Fibroblast of lung (primary cell): ENCODE data around the gene BPTF. TPM values are rescaled to one million over a fixed set of nuclear protein-coding genes. Genes with fewer than 3 reads are reported as not detected.
A peak's percentile ranks its signal among the peaks of the same experiment; 100 is the strongest.

ENCODE experiments used
- DNase-seq, 2 donors: peaks; one replicate each; pipeline versions ENCODE4 v3.0.0 to v3.0.0-alpha.2; 2010; ENCODE audit warnings: low read depth in 2 of 2
- H2AFZ ChIP-seq: 2 replicates; pipeline ENCODE4 v1.5.1; 2012; ENCODE audit warnings: low read length, control low read depth, inconsistent platforms
- H3K27ac ChIP-seq: 2 replicates; pipeline ENCODE4 v1.5.1; 2011; ENCODE audit warnings: low read length, control low read depth; ENCODE audit not compliant: insufficient read depth
- H3K27me3 ChIP-seq: 2 replicates; pipeline ENCODE4 v1.5.1; 2011; ENCODE audit warnings: mild to moderate bottlenecking, low read length; ENCODE audit not compliant: control insufficient read depth, insufficient read depth
- H3K36me3 ChIP-seq: 2 replicates; pipeline ENCODE4 v1.5.1; 2011; ENCODE audit warnings: low read length; ENCODE audit not compliant: control insufficient read depth, insufficient read depth
- H3K4me1 ChIP-seq: 2 replicates; pipeline ENCODE4 v1.5.1; 2011; ENCODE audit warnings: low read length; ENCODE audit not compliant: control insufficient read depth, insufficient read depth; ENCODE audit errors: extremely low read depth
- H3K4me2 ChIP-seq: 2 replicates; pipeline ENCODE4 v1.5.1; 2011; ENCODE audit warnings: low read length, control low read depth; ENCODE audit not compliant: insufficient read depth; ENCODE audit errors: extremely low read depth
- H3K4me3 ChIP-seq, 4 experiments: fragments of 200-600 bp in 1 of 4; sonication (generic) in 1 of 4; replicated peaks in 1 of 4; 2 replicates each; pipeline ENCODE4 v1.5.1; 2011 to 2016; ENCODE audit warnings: low read length in 4 of 4, low read depth in 3 of 4, mild to moderate bottlenecking in 3 of 4, control low read depth in 2 of 4, inconsistent platforms in 1 of 4, mixed read lengths in 1 of 4; ENCODE audit not compliant: insufficient read depth in 1 of 4; ENCODE audit errors: control extremely low read depth in 1 of 4
- H3K79me2 ChIP-seq: 2 replicates; pipeline ENCODE4 v1.5.1; 2012; ENCODE audit warnings: mild to moderate bottlenecking, low read length, inconsistent platforms; ENCODE audit not compliant: control insufficient read depth, insufficient read depth
- H3K9ac ChIP-seq: 2 replicates; pipeline ENCODE4 v1.5.1; 2011; ENCODE audit warnings: mild to moderate bottlenecking, low read length, control low read depth; ENCODE audit not compliant: insufficient read depth
- H3K9me3 ChIP-seq: 2 replicates; pipeline ENCODE4 v1.5.1; 2012; ENCODE audit warnings: low read depth, low read length; ENCODE audit not compliant: control insufficient read depth, insufficient read depth
- H4K20me1 ChIP-seq: 2 replicates; pipeline ENCODE4 v1.5.1; 2011; ENCODE audit warnings: low read length; ENCODE audit not compliant: control insufficient read depth, insufficient read depth; ENCODE audit errors: extremely low read depth
- EZH2 ChIP-seq: IDR thresholded peaks from 2 replicates; pipeline ENCODE4 v1.5.1; 2012; ENCODE audit warnings: low read length, control low read depth, mild to moderate bottlenecking; ENCODE audit errors: missing control alignments
- polyA plus RNA-seq, 2 donors: library from polyadenylated mRNA; depleted of rRNA in 1 of 2; stranded (reverse) in 1 of 2; unstranded in 1 of 2; fragments of >200 nt; gene quantifications; 2 replicates each; pipeline ENCODE4 v1.2.1, GENCODE V29; 2011 to 2012; ENCODE audit warnings: missing spikeins in 1 of 2
- total RNA-seq: library from RNA; depleted of rRNA; stranded (reverse); fragments of >200 nt; gene quantifications from 2 replicates; pipeline ENCODE4 v1.2.1, GENCODE V29; 2014
- TF ChIP-seq, protein P1 (sequence below), 2 donors: IDR thresholded peaks in 1 of 2; conservative IDR thresholded peaks in 1 of 2; 1 replicate in 1 of 2; 2 replicates in 1 of 2; pipeline ENCODE4 v1.5.1; 2011 to 2012; ENCODE audit warnings: low read length in 2 of 2, control low read depth in 1 of 2, inconsistent platforms in 1 of 2, low read depth in 1 of 2, mild to moderate bottlenecking in 1 of 2

The BPTF gene
- total and polyA plus RNA-seq, 2 donors (not counting 1 experiment from before 2014, with no cell fraction given), result 35.8 to 38.6 TPM

DNA sequence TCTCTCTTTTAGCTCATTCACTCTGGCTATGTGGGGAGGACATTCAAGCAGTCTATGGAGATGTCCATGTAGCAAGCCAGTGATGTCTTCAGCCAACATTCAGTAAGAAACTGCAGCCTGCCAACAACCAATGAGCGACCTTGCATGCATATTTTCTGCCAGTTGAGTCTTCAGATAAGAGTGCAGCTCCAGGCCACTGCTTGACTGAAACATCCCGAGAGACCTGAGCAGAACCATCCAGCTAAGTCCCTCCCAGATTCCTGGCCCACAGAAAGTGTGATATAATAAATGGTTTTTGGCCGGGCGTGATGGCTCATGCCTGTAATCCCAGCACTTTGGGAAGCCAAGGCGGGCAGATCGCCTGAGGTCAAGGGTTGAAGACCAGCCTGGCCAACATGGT is 181.5 kb downstream of the BPTF start:
- Histone ChIP-seq H3K4me2 (no peak overlapping the region), H3K9me3 (no peaks in the 10 kb centered on the region), H4K20me1 (no peaks in the 10 kb centered on the region), H3K4me1 (no peaks in the 10 kb centered on the region), H2AFZ (no peak overlapping the region), H3K4me3 (no peak overlapping the region), H3K9ac (no peak overlapping the region), H3K27ac (no peak overlapping the region), H3K79me2 (no peaks in the 10 kb centered on the region), H3K36me3 (no peaks in the 10 kb centered on the region), H3K27me3 (no peaks in the 10 kb centered on the region)
- TF ChIP-seq, protein P1, sequence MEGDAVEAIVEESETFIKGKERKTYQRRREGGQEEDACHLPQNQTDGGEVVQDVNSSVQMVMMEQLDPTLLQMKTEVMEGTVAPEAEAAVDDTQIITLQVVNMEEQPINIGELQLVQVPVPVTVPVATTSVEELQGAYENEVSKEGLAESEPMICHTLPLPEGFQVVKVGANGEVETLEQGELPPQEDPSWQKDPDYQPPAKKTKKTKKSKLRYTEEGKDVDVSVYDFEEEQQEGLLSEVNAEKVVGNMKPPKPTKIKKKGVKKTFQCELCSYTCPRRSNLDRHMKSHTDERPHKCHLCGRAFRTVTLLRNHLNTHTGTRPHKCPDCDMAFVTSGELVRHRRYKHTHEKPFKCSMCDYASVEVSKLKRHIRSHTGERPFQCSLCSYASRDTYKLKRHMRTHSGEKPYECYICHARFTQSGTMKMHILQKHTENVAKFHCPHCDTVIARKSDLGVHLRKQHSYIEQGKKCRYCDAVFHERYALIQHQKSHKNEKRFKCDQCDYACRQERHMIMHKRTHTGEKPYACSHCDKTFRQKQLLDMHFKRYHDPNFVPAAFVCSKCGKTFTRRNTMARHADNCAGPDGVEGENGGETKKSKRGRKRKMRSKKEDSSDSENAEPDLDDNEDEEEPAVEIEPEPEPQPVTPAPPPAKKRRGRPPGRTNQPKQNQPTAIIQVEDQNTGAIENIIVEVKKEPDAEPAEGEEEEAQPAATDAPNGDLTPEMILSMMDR (conservative IDR thresholded peaks at IDR 0.05 in 1 of 2, IDR thresholded peaks at IDR 0.05 in 1 of 2; ENCODE audit: low read depth in 1 of 2, low read length in 2 of 2), result no peak
- TF ChIP-seq EZH2, result no peak
- peak in 1 of 2 donors; percentile 5 for DNase-seq

DNA sequence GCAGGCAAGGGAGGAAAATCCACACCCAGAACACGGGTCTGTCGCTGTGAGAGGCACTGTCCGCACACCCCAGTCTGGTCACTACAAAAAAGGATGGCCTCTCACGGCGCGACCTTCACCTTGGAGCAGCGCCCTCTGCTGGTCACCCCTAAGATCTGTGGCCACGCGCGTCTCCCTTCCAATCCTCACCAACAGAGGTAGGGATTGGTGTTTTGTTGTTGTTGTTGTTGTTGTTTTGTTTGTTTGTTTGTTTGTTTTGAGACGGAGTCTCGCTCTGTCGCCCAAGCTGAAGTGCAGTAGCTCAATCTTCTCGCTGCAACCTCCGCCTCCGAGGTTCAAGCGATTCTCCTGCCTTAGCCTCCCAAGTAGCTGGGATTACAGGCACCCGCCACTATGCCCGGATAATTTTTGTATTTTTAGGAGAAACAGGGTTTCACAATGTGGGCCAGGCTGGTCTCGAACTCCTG is 185.9 kb downstream of the BPTF start:
- peak in 1 of 2 donors; percentile 19 for DNase-seq
- H3K36me3 ChIP-seq, result no peaks in the 10 kb centered on the region
- H3K4me1 ChIP-seq, result no peaks in the 10 kb centered on the region
- H3K4me2 ChIP-seq, result no peak overlapping the region
- no peaks in the 10 kb centered on the region for H3K79me2 ChIP-seq
- H3K9ac ChIP-seq, result no peak overlapping the region
- no peak overlapping the region for H3K4me3 ChIP-seq
- H3K27ac ChIP-seq, result no peak overlapping the region
- no peaks in the 10 kb centered on the region for H4K20me1 ChIP-seq
- H3K9me3 ChIP-seq, result no peaks in the 10 kb centered on the region
- no peak overlapping the region for H2AFZ ChIP-seq
- no peaks in the 10 kb centered on the region for H3K27me3 ChIP-seq
- TF ChIP-seq, protein P1 (conservative IDR thresholded peaks at IDR 0.05 in 1 of 2, IDR thresholded peaks at IDR 0.05 in 1 of 2; ENCODE audit: low read depth in 1 of 2, low read length in 2 of 2), result peak; percentile 51 to 68
- no peak for TF ChIP-seq EZH2

DNA sequence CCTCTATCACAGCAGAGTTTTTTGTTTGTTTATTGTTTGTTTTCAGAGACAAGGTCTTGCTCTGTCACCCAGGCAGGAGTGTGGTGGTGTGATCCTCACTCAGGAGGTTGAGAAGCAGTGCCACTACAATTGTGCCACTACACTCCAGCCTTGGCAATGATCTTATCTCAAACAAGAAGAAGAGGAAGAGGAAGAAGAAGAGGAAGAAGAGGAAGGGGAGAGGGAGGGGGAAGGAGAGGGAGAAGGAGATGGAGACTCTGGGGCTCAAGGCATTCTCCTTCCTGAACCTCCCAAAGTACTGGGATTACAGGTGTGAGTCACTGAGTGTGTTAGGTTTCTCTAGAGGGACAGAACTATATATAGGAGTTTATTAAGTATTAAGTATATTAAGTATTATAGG is 188.1 kb downstream of the BPTF start:
- no peaks in the 10 kb centered on the region for H3K36me3 ChIP-seq
- H3K9ac ChIP-seq, result no peak overlapping the region
- no peak overlapping the region for H3K4me3 ChIP-seq
- H3K27me3 ChIP-seq, result no peaks in the 10 kb centered on the region
- H3K79me2 ChIP-seq, result no peaks in the 10 kb centered on the region
- no peaks in the 10 kb centered on the region for H3K4me1 ChIP-seq
- TF ChIP-seq, protein P1 (conservative IDR thresholded peaks at IDR 0.05 in 1 of 2, IDR thresholded peaks at IDR 0.05 in 1 of 2; ENCODE audit: low read depth in 1 of 2, low read length in 2 of 2), result no peak
- TF ChIP-seq EZH2, result no peak
- no peak overlapping the region for H3K4me2 ChIP-seq
- no peaks in the 10 kb centered on the region for H3K9me3 ChIP-seq
- no peak overlapping the region for H3K27ac ChIP-seq
- H4K20me1 ChIP-seq, result no peaks in the 10 kb centered on the region
- DNase-seq, result no peak
- H2AFZ ChIP-seq, result no peak overlapping the region
